ENCODE measurements around the gene EPN2.
"Not testable (repeated sequence)": the region's sequence is repeated elsewhere in the genome, so short reads cannot be mapped to it uniquely, and the experiment has no call there.

EPN2 gene
- total RNA-seq = 6.9 to 14.5 (median 9.7) reads per million in 9 experiments

- not testable (repeated sequence) for ATAC-seq (replicated peaks); H3K27me3 Mint-ChIP-seq; H3K36me3 Mint-ChIP-seq (ENCODE audit: insufficient read depth); H3K4me1 Mint-ChIP-seq (ENCODE audit: low read depth in 2 of 2); H3K9me3 Mint-ChIP-seq
- H3K27ac Mint-ChIP-seq = peak within 1 kb of the TSS; percentile 57 to 81
- peak in 1 of 3 experiments; percentile 49 for DNase-seq
- H3K4me3 Mint-ChIP-seq = peak within 1 kb of the TSS; percentile 81 to 82
These were observed at the start of gene EPN2 for GRCh38 chr17:19237139-19237388. EPN2 (plus strand) TSS chr17:19237366; CDS start chr17:19283120, 45,754 bp downstream.

GRCh38 chr17:19187883-19188869 is 49.0 kb upstream of the EPN2 start:
- peak; percentile 37 for ATAC-seq (replicated peaks)
- not testable (repeated sequence) for H3K36me3 Mint-ChIP-seq (ENCODE audit: insufficient read depth); H3K27me3 Mint-ChIP-seq; H3K4me1 Mint-ChIP-seq (ENCODE audit: low read depth in 2 of 2); H3K4me3 Mint-ChIP-seq; H3K27ac Mint-ChIP-seq; H3K9me3 Mint-ChIP-seq
- DNase-seq = peak; percentile 92 to 98 (median 95)

GRCh38 chr17:19188870-19189708 is 48.1 kb upstream of the EPN2 start:
- not testable (repeated sequence) for H3K27ac Mint-ChIP-seq; H3K9me3 Mint-ChIP-seq; DNase-seq; H3K27me3 Mint-ChIP-seq; H3K36me3 Mint-ChIP-seq (ENCODE audit: insufficient read depth); H3K4me1 Mint-ChIP-seq (ENCODE audit: low read depth in 2 of 2)
- peak; percentile 68 for ATAC-seq (replicated peaks)
- peak overlapping the region in 1 of 2 donors; percentile 44 for H3K4me3 Mint-ChIP-seq

- not testable (repeated sequence) for H3K36me3 Mint-ChIP-seq (ENCODE audit: insufficient read depth); DNase-seq; H3K4me1 Mint-ChIP-seq (ENCODE audit: low read depth in 2 of 2); H3K4me3 Mint-ChIP-seq; H3K9me3 Mint-ChIP-seq; H3K27ac Mint-ChIP-seq; H3K27me3 Mint-ChIP-seq
- peak; percentile 29 for ATAC-seq (replicated peaks)
These were observed 47.3 kb upstream of the EPN2 start for GRCh38 chr17:19189781-19190405.

GRCh38 chr17:19196382-19197204 is 40.6 kb upstream of the EPN2 start:
- not testable (repeated sequence) for H3K4me1 Mint-ChIP-seq (ENCODE audit: low read depth in 2 of 2); H3K27ac Mint-ChIP-seq; H3K4me3 Mint-ChIP-seq; H3K27me3 Mint-ChIP-seq; H3K9me3 Mint-ChIP-seq; H3K36me3 Mint-ChIP-seq (ENCODE audit: insufficient read depth)
- DNase-seq = peak; percentile 7 to 28 (median 16)
- peak; percentile 99 for ATAC-seq (replicated peaks)

GRCh38 chr17:19202448-19202847 is 34.7 kb upstream of the EPN2 start:
- H3K9me3 Mint-ChIP-seq, H3K4me3 Mint-ChIP-seq: not testable (repeated sequence)
- peak; percentile 100 for ATAC-seq (replicated peaks)

GRCh38 chr17:19203429-19203828 is 33.7 kb upstream of the EPN2 start:
- DNase-seq; H3K36me3 Mint-ChIP-seq (ENCODE audit: insufficient read depth); H3K27ac Mint-ChIP-seq; H3K27me3 Mint-ChIP-seq; ATAC-seq (replicated peaks); H3K4me1 Mint-ChIP-seq (ENCODE audit: low read depth in 2 of 2); H3K9me3 Mint-ChIP-seq; H3K4me3 Mint-ChIP-seq: not testable (repeated sequence)

More at GRCh38 chr17:19202448-19202847, 34.7 kb upstream of the EPN2 start:
- H3K27ac Mint-ChIP-seq; H3K36me3 Mint-ChIP-seq (ENCODE audit: insufficient read depth); H3K4me1 Mint-ChIP-seq (ENCODE audit: low read depth in 2 of 2); H3K27me3 Mint-ChIP-seq; DNase-seq: not testable (repeated sequence)

- H3K36me3 Mint-ChIP-seq (ENCODE audit: insufficient read depth); H3K27ac Mint-ChIP-seq; ATAC-seq (replicated peaks); H3K27me3 Mint-ChIP-seq; H3K9me3 Mint-ChIP-seq; DNase-seq; H3K4me1 Mint-ChIP-seq (ENCODE audit: low read depth in 2 of 2); H3K4me3 Mint-ChIP-seq: not testable (repeated sequence)
These were observed 21.9 kb upstream of the EPN2 start for GRCh38 chr17:19215074-19215860.

- not testable (repeated sequence) for H3K4me1 Mint-ChIP-seq (ENCODE audit: low read depth in 2 of 2); H3K27ac Mint-ChIP-seq; DNase-seq; H3K36me3 Mint-ChIP-seq (ENCODE audit: insufficient read depth); H3K9me3 Mint-ChIP-seq; H3K4me3 Mint-ChIP-seq; H3K27me3 Mint-ChIP-seq
- peak; percentile 78 for ATAC-seq (replicated peaks)
These were observed 20.8 kb upstream of the EPN2 start for GRCh38 chr17:19216148-19216926.

- H3K4me1 Mint-ChIP-seq (ENCODE audit: low read depth in 2 of 2); ATAC-seq (replicated peaks); H3K27me3 Mint-ChIP-seq; H3K9me3 Mint-ChIP-seq; DNase-seq; H3K36me3 Mint-ChIP-seq (ENCODE audit: insufficient read depth); H3K27ac Mint-ChIP-seq; H3K4me3 Mint-ChIP-seq: not testable (repeated sequence)
These were observed 18.3 kb upstream of the EPN2 start for GRCh38 chr17:19218914-19219313.

GRCh38 chr17:19219384-19219783 is 17.8 kb upstream of the EPN2 start:
- not testable (repeated sequence) for H3K27me3 Mint-ChIP-seq; ATAC-seq (replicated peaks); H3K4me1 Mint-ChIP-seq (ENCODE audit: low read depth in 2 of 2); DNase-seq; H3K4me3 Mint-ChIP-seq; H3K27ac Mint-ChIP-seq; H3K9me3 Mint-ChIP-seq; H3K36me3 Mint-ChIP-seq (ENCODE audit: insufficient read depth)

GRCh38 chr17:19220195-19220594 is 17.0 kb upstream of the EPN2 start:
- H3K4me3 Mint-ChIP-seq; H3K36me3 Mint-ChIP-seq (ENCODE audit: insufficient read depth); ATAC-seq (replicated peaks); H3K27ac Mint-ChIP-seq; H3K4me1 Mint-ChIP-seq (ENCODE audit: low read depth in 2 of 2); DNase-seq; H3K27me3 Mint-ChIP-seq; H3K9me3 Mint-ChIP-seq: not testable (repeated sequence)

Measured in effector memory CD8-positive, alpha-beta T cell (primary cell).